ENCODE measurements around the gene GRIK2.
A peak's percentile ranks its signal among the peaks of the same experiment; 100 is the strongest.
"Not testable (repeated sequence)": the region's sequence is repeated elsewhere in the genome, so short reads cannot be mapped to it uniquely, and the experiment has no call there.

GRIK2 gene

DNA sequence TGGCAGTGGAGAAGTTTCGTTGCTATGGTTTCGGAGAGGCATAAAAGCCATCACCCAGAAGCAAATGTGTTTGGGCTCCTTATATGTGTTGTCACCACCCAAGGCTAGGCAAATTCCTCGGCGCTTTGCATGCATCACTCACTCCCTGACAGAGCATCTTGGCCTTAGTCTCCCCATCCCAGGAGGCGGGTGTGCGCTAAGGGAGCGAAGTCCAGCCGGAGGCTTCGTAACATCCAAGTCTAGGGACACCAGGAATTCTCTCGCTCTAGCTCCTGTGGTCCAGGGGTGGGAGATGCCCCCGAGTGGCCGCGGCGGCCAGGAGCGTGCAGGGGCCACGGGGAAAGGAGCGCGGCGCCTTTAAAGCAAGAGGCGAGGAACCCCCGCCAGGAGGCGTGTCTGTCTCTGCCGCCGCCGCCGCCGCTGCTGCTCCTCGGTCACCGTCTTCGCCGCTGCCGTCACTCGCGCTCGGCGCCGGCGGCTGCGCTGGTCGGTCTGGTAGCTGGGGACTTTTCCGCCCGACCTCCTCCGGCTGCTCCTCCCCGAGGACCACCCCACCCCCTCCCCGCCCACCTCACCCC is at the start of gene GRIK2:
Gene GRIK2 (plus strand): TSS at position 458 of the 578 bp plus-strand sequence.
- TF ChIP-seq, protein P1, sequence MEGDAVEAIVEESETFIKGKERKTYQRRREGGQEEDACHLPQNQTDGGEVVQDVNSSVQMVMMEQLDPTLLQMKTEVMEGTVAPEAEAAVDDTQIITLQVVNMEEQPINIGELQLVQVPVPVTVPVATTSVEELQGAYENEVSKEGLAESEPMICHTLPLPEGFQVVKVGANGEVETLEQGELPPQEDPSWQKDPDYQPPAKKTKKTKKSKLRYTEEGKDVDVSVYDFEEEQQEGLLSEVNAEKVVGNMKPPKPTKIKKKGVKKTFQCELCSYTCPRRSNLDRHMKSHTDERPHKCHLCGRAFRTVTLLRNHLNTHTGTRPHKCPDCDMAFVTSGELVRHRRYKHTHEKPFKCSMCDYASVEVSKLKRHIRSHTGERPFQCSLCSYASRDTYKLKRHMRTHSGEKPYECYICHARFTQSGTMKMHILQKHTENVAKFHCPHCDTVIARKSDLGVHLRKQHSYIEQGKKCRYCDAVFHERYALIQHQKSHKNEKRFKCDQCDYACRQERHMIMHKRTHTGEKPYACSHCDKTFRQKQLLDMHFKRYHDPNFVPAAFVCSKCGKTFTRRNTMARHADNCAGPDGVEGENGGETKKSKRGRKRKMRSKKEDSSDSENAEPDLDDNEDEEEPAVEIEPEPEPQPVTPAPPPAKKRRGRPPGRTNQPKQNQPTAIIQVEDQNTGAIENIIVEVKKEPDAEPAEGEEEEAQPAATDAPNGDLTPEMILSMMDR (IDR thresholded peaks at IDR 0.05; ENCODE audit: low read depth, low read length) = peak; percentile 41
- peak within 1 kb of the TSS; percentile 73 for H3K4me3 ChIP-seq (ENCODE audit: low read depth, low read length)

DNA sequence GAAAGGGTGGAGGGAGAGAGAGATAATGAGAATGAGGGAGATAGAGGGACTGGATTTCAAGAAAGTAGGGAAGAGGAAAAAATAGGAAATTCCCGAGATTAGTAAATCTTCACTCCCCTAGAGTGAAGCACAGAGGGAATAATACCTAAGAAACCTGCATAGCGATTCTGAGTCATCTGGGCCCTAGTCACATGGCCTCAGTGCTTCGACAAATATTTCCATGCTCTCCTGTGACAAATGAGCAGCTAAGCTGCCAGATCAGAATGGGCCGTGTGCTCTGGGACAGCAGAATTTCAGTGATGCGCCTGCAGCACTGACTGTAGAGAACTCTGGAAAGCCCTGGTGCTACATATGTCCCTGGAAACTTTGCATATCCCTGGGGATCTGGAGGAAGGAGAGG is 48.6 kb upstream of the GRIK2 start:
- TF ChIP-seq, protein P1 (IDR thresholded peaks at IDR 0.05; ENCODE audit: low read depth, low read length) = no peak
- H3K4me3 ChIP-seq (ENCODE audit: low read depth, low read length) = no peak overlapping the region

DNA sequence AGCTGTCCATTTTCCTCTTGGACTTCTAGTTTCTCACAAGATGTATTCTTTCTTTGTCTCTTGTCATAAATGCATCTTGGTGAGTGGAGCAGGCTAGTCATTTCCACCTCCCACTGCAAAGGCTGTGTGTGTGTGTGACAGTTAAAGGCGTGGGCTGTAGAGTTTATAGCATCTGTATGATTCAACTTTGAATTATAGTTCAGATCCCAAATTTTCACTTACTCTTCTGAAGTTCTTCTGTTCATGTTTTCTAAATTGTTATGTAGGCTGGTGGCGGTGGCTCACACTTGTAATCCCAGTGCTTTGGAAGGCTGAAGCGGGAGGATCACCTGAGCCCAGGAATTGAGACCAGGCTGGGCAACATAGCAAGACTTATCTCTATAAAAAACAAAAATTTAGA is 44.7 kb upstream of the GRIK2 start:
- H3K4me3 ChIP-seq (ENCODE audit: low read depth, low read length) = no peak overlapping the region
- TF ChIP-seq, protein P1 (IDR thresholded peaks at IDR 0.05; ENCODE audit: low read depth, low read length) = no peak

DNA sequence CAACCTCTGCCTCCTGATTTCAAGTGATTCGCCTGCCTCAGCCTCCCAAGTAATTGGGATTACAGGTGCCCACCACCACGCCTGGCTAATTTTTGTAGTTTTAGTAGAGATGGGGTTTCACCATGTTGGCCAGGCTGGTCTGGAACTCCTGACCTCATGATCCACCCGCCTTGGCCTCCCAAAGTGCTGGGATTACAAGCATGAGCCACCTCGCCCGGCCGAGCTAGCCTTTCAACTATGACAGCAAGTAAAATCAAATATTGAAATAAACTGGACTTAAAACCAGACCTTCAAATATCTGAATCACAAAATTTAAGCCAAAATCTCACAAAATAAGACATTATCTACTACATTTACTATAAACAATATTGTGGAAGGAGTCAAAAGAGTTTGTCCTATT is 42.9 kb upstream of the GRIK2 start:
- not testable (repeated sequence) for H3K4me3 ChIP-seq (ENCODE audit: low read depth, low read length)

DNA sequence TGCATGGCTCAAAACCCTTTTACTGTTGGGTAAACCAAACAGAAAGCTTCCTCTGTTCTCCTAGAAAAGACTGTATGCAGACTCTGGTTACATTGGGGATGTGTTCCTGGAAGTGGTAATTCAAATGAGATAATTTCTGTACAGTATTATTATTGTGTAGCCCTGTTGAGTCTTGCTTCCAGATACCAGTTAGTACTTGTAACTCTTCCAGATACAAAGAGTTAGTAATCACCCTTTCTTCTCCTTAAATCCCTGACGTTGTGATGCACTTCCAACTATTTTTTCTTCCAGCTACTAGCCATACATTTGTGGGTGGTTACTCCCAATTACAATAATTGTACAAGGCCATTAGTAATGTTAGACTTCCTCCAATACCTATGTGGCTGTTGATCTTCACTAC is 42.3 kb upstream of the GRIK2 start:
- H3K4me3 ChIP-seq (ENCODE audit: low read depth, low read length) = no peak overlapping the region

DNA sequence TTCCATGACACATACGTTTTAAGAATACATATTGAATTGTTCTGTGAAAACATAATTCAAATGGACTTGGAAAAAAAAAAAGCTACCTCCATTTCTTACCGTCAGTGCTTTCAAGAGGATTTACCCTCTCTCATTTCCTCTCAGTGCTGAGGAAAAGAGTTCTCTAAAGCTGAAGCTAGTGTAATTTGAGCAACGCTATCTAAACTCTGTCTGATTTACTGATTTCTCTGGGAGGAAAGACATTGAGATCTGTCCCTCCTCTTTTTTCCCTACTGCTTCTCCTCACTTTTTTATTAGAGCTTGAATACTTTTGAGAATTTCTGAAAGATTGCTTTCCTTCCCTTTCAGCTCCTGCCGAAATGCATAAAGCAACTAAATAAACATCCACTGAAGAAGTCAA is 41.2 kb upstream of the GRIK2 start:
- TF ChIP-seq, protein P1 (IDR thresholded peaks at IDR 0.05; ENCODE audit: low read depth, low read length) = no peak
- H3K4me3 ChIP-seq (ENCODE audit: low read depth, low read length) = no peak overlapping the region

More for the DNA sequence above, 42.3 kb upstream of the GRIK2 start:
- TF ChIP-seq, protein P1 (IDR thresholded peaks at IDR 0.05; ENCODE audit: low read depth, low read length) = no peak

DNA sequence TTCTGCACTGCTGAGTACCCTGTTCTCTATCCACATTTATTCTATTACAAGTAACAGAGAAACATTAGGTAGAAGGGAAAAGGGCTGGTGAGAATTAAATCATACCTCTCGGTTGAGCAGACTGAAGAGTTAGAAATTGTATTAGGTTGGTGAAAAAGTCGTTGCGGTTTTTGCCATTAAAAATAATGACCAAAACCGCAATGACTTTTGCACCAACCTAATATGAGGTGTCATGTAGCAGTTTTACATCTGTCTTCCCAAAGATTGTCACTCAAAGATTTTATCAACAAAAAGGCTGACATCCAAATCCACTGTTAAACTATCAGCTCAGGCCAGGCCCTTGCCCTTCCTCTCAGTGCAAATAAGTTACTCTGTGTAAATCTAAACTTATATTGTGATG is 28.3 kb upstream of the GRIK2 start:
- TF ChIP-seq, protein P1 (IDR thresholded peaks at IDR 0.05; ENCODE audit: low read depth, low read length) = no peak
- H3K4me3 ChIP-seq (ENCODE audit: low read depth, low read length) = no peak overlapping the region

DNA sequence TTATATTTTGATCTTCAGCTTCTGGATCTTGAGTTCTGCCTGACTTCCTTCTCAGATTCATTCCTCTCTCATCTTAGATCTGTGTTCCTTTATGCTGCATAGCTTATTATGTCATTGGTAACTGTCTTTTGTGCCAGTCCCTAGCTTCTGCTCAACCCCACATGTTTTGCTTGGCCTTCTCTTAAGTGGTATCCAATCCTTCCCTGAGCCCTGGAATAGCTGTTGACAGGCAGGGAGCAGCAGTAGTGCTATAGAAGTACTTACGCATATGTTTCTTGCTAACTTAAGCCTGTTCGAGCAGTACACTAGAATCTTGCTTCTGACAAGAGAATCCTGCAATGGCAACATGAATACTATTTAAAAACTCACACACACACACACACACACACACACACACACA is 13.6 kb upstream of the GRIK2 start:
- no peak overlapping the region for H3K4me3 ChIP-seq (ENCODE audit: low read depth, low read length)
- TF ChIP-seq, protein P1 (IDR thresholded peaks at IDR 0.05; ENCODE audit: low read depth, low read length) = no peak

Data from WI38 (cell line).